Measurements from ENCODE around the gene MFSD8. TPM values are rescaled to one million over a fixed set of nuclear protein-coding genes. Genes with fewer than 3 reads are reported as not detected.

MFSD8 gene
- total RNA-seq, 1 donor from 2014 or later: 33.0 TPM

Other genes with a start within 250 kb of the MFSD8 start
- 5.8 TPM for gene SLC25A31, start 234.8 kb downstream of the MFSD8 start, total RNA-seq (ENCODE audit: insufficient read depth, low replicate concordance)
- gene HSPA4L, start 182.9 kb downstream of the MFSD8 start, total RNA-seq (ENCODE audit: insufficient read depth, low replicate concordance): 3.4 TPM
- gene PLK4, start 84.3 kb downstream of the MFSD8 start, total RNA-seq (ENCODE audit: insufficient read depth, low replicate concordance): 6.0 TPM
- gene ABHD18, start 233 bp upstream of the MFSD8 start, total RNA-seq (ENCODE audit: insufficient read depth, low replicate concordance): 7.7 TPM
- gene LARP1B, start 96.1 kb upstream of the MFSD8 start, total RNA-seq (ENCODE audit: insufficient read depth, low replicate concordance): 48.4 TPM